SK-N-MC (cell line): ENCODE measurements around the gene DNMT3L.
"Not testable (repeated sequence)": the region's sequence is repeated elsewhere in the genome, so short reads cannot be mapped to it uniquely, and the experiment has no call there.

Experiments used
- DNase-seq: peaks from one replicate; pipeline ENCODE4 v3.0.0-alpha.2; 2011; ENCODE audit warnings: low read depth, low spot score
- H3K27ac ChIP-seq: fragments of 200-600 bp; sonication (generic); 2 replicates; pipeline ENCODE4 v1.5.1; 2016; ENCODE audit warnings: mixed run types
- H3K36me3 ChIP-seq: fragments of 200-600 bp; sonication (generic); 2 replicates; pipeline ENCODE4 v1.6.1; 2017; ENCODE audit warnings: antibody characterized with exemption, low read length, mixed read lengths; ENCODE audit not compliant: insufficient read depth
- H3K4me3 ChIP-seq: fragments of 200-600 bp; sonication (generic); 2 replicates; pipeline ENCODE4 v1.5.1; 2016
- H3K9ac ChIP-seq: fragments of 200-600 bp; sonication (generic); 2 replicates; pipeline ENCODE4 v1.8.0; 2017; ENCODE audit warnings: mixed run types, mixed read lengths; ENCODE audit not compliant: insufficient read length
- H3K9me3 ChIP-seq: fragments of 200-600 bp; sonication (generic); 2 replicates; pipeline ENCODE4 v1.6.1; 2017; ENCODE audit warnings: low read depth, mild to moderate bottlenecking, antibody characterized with exemption, low read length, moderate library complexity, mixed read lengths
- EZH2 ChIP-seq: fragments of 200-600 bp; sonication (generic); IDR thresholded peaks from one replicate; pipeline ENCODE4 v1.6.1; 2017; ENCODE audit warnings: antibody characterized with exemption
- FOXP2 ChIP-seq: optimal IDR thresholded peaks from 2 replicates; pipeline ENCODE3; 2011; ENCODE audit warnings: mild to moderate bottlenecking, moderate library complexity; ENCODE audit not compliant: insufficient read depth; ENCODE audit errors: extremely low read length, control extremely low read depth
- POLR2AphosphoS5 ChIP-seq: IDR thresholded peaks from 2 replicates; pipeline ENCODE4 v1.6.1; 2012; ENCODE audit warnings: mild to moderate bottlenecking, low read depth, low read length, borderline replicate concordance

Gene DNMT3L

DNA sequence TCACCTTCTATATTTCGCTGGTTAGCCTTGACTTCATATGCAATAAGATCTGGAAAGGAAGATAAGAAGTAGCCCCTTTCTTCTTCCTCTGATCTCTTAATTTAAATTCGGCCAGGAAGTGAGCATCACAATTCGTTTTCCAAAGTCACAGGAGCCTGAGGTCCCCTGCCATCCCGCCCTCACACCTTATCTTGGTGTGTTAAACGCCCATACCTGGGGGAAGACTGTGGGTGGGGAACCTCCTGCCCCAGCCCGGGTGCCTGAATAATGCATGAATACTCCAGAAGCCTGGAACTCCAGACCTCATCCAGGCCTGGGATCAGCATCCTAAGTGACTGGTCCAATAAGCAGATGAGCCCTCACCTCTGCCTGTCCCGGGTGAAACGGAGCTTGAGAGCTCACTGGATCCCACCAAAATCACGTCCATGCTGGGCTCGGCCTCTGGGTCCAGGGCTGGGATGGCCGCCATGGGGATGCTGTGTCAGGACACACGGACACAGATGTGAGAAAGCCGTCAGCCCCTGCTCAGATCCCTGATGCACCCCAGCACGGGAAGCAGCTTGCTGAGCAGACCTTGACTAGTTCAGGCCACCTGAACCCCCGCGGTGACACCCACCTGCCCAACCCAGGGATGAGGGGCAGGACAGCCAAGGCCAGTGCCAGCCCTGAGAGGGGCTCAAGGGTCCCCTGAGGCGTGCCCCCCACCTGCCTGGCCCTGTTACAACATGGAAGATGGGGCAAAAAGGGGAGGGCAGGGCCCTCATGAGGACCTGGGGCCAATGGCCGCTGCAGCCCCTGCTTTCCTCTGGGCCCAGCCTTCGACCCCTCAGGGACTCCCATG lies 686 bp downstream of the DNMT3L start:
- no peak for DNase-seq
- no peak overlapping the region for H3K4me3 ChIP-seq
- no peaks in the 10 kb centered on the region for H3K9me3 ChIP-seq
- no peak overlapping the region for H3K27ac ChIP-seq
- H3K36me3 ChIP-seq: no peaks in the 10 kb centered on the region
- no peak for TF ChIP-seq EZH2
- no peak overlapping the region for H3K9ac ChIP-seq

DNA sequence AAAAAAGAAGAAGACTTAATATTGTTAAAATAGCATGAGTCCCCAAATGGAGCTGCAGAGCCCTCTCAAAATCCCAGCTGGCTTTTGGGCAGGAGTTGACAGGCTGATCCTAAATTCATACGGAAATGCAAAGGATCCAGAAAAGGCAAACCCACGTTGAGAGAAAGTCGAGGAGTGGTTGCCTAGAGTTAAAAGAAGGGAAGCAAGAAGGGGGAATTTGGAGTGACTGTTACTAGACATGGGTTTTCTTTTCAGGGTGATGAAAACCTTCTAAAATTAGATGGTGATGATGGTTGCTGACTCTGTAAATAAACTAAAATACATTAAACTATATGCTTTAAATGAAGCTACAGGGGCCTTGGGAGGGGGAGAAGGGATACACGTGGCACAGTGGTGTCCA lies 1.6 kb downstream of the DNMT3L start:
- H3K9ac ChIP-seq: no peak overlapping the region
- no peak overlapping the region for H3K4me3 ChIP-seq
- H3K27ac ChIP-seq: no peak overlapping the region
- DNase-seq: no peak
- H3K9me3 ChIP-seq: no peaks in the 10 kb centered on the region
- H3K36me3 ChIP-seq: no peaks in the 10 kb centered on the region
- TF ChIP-seq EZH2 (no peak), FOXP2 (no peak)

DNA sequence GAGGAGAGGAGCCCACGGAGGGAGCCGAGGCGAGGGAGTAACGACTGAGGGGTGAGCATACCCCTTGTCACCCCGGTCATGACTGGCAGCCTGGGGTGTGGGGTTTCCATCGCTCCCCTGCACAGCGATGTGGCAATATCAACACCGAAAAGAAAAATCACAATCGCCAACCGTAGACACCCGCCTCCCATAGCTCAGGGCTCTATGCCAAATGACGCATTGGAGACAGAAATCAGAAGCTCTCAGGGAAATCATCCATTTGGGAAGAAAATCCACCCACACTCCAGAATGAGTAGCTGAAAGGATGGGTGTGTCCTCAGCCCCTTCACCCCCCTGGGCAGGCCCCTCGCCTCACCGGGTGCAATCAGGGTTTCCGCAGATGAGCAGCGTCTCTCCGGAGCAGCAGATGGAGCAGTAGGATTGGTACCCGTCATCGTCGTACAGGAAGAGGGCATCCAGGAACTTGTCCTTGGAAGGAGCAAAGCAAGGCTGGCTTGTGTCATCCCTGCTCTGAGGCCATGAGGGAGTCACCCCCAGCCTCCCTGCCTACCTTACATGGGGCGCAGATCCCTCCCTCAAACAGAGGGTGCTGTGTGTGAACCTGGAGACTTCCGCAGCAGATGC lies 2.5 kb downstream of the DNMT3L start:
- no peak overlapping the region for H3K9ac ChIP-seq
- H3K36me3 ChIP-seq: no peaks in the 10 kb centered on the region
- H3K9me3 ChIP-seq: no peaks in the 10 kb centered on the region
- no peak overlapping the region for H3K4me3 ChIP-seq
- TF ChIP-seq EZH2 (no peak), FOXP2 (no peak), POLR2AphosphoS5 (no peak)
- no peak overlapping the region for H3K27ac ChIP-seq
- DNase-seq: no peak

DNA sequence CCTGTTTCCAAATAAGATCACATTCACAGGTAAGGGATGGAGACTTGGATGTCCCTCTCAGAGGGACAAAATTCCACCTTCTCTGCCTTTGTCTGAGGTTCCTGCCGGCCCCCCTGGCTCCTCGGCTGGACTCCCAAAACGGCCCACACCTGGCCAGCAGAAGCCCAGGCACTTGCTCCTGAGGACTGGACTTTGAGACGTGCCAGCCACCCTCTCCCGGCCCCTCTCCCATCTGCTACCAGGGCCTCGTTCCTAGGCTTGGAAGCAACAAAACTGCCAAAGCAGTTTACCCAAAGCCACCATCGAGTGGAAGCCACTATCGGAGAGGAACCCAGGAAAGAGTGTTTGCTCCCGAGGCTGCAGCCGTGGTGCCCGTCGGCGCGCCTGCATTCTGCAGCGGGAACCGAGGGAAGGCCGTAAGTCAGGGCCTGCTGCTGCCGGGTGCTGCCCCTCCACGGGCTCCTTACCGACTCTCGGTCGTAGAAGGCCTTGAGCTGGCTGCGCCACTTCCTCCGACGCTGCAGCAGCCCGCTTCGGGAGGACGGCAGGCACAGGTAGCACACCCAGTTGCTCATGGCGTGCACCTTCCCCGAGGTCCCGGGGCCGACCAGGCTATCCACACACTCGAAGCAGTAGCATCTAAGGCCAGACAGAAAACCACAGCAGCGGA lies 3.5 kb downstream of the DNMT3L start:
- H3K9me3 ChIP-seq: no peaks in the 10 kb centered on the region
- no peak overlapping the region for H3K27ac ChIP-seq
- TF ChIP-seq FOXP2 (no peak), EZH2 (no peak), POLR2AphosphoS5 (no peak)
- no peak overlapping the region for H3K4me3 ChIP-seq
- H3K9ac ChIP-seq: no peak overlapping the region
- DNase-seq: no peak
- H3K36me3 ChIP-seq: no peaks in the 10 kb centered on the region

DNA sequence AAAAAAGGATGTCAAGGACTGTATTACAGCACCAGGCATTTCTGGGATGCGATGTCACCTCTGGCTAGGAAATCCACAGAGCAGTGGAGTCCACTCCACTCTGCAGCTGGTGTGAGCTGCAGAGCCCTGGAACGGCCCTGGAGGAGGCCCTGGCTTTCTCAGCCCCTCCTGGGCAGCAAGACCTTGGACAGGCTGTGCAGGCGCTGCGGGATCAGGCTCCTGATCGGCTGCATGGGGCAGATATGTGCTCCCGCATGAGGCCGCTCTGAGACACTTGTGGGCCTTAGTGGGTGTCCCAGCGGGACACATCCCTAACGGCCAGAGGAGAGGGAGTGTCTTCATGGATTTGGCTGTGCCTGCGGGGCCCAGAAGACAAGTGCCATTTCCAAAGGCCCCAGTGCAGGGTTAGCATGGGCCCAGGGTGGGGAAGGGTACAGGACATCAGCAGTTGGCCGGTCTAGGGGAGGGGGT lies 6.2 kb downstream of the DNMT3L start:
- no peak overlapping the region for H3K4me3 ChIP-seq
- no peaks in the 10 kb centered on the region for H3K9me3 ChIP-seq
- TF ChIP-seq FOXP2: no peak
- TF ChIP-seq POLR2AphosphoS5: no peak
- no peaks in the 10 kb centered on the region for H3K36me3 ChIP-seq
- no peak overlapping the region for H3K9ac ChIP-seq
- no peak for DNase-seq
- no peak overlapping the region for H3K27ac ChIP-seq

DNA sequence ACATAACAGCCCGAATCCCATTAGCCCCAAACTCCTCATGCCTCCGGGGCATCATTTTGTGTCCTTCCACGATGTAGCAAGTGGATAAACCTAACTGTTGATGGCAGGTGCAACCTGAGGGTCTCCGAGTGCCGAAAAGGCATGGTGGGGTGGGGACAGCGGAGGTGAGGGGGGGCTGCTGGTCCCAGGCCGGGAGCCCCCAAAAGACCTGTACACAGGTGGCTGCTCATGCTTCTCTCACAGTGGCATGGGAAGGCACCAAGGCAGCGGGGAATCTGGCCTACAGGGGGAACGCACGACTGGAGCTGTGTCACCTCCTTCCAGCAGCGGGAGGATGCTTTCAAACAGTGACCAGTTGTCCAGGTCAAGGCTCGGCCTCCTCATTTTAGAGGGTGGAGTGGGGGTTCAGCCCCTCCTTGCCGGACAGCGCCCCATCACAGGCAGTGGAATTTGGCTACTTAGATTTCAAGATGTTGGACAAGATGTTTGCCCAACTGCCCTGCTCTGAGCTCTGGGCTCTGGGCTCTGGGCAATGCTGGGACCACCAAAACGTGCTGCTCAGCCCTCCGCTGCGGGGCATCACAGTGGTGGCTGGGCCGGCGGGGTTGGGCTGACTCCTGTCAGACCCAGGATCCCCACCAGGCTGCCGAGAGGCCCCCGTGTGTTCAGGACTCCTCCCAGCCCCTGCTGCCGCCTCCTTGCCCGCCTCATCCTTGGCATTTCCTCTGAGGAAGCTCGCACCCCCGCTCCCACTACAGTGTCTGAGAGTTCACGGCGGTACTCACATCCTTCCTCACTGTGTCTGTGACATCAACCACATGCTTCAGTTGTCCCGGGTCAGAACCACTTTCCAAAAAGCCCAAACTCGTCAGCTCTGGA lies 7.6 kb downstream of the DNMT3L start:
- Histone ChIP-seq H3K9me3 (no peaks in the 10 kb centered on the region), H3K36me3 (no peaks in the 10 kb centered on the region), H3K27ac (no peak overlapping the region), H3K4me3 (no peak overlapping the region), H3K9ac (no peak overlapping the region)
- no peak for DNase-seq
- TF ChIP-seq FOXP2 (no peak), EZH2 (no peak), POLR2AphosphoS5 (no peak)

DNA sequence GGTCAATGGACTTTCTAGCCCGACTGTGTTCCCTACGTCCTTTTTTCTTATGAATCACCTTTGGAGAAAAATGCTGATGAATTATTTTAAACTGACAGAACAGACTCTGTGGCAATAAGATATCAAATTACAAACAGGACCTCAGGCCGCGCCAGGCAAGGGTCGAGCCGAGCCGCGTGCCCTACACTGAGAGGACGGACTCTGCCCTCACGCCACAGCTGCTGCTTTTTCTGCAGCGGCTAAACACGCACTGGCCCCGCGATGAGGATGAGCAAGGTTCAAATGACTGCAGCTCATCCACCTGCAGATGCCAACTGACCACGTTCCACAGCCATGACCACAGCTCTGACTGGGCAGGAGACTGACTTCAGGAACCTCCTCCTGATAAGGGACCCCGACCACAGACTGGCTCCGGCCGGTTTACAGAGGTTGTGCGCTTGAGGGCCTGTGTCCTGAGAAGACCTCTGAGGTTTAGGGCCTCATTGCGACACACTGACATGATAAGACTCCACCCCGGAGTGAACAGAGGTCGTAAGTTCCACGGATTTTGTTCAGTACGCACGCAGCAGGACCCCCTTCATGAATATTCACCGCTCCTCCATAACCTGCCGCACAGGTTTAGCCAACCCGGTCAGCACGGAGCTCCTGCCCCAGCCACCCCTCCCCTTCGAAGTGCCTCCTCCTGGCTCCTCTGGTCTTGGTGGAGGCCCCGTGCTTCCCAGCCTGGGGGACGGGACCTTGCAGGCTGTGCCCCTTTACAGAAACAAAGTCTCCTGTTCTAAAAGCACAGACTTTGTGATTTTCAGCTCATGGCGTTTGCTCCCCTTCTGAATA lies 12.3 kb downstream of the DNMT3L start:
- not testable (repeated sequence) for H3K27ac ChIP-seq, H3K4me3 ChIP-seq, DNase-seq, H3K9ac ChIP-seq, H3K9me3 ChIP-seq, H3K36me3 ChIP-seq

DNA sequence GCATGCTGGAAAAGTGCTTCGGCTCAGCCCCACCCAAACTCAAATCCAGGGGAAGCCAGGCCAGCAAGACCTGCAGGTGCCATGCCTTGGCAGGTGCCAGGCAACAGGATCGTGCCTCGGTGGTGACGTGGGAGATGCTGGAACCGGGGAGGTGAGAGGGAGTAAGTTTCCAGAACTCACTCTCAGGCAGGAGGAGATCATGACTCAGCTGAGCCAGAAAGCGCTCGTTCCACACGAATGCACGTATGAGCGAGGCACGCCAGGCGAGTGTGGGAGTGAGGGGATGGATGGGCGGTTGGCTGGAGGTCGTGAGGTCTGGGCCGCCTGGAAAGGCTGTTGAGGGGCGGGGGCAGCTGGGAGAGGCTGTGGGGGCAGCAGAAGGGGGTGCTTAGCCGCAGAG lies 13.8 kb downstream of the DNMT3L start:
- not testable (repeated sequence) for H3K9me3 ChIP-seq, H3K27ac ChIP-seq, H3K9ac ChIP-seq, H3K4me3 ChIP-seq, H3K36me3 ChIP-seq, DNase-seq

DNA sequence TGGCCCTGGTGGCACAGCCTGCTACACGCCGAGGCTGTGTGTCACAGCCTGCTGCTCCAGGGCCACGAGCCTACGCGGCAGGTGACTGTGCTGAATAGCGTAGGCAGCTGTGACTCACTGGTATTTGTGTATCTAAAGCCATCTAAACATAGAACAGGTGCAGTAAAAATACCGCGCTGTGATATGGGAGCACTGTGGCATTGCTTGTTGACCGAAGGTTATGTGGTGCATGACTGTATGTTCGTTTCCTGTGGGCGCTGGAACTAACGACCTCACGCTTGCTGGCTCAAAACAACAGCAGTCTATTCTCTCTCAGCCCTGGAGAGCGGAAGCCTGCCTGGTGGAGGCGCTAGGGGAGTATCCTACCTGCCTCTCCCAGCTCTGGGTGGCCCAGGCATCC lies 17.7 kb downstream of the DNMT3L start:
- not testable (repeated sequence) for DNase-seq

DNA sequence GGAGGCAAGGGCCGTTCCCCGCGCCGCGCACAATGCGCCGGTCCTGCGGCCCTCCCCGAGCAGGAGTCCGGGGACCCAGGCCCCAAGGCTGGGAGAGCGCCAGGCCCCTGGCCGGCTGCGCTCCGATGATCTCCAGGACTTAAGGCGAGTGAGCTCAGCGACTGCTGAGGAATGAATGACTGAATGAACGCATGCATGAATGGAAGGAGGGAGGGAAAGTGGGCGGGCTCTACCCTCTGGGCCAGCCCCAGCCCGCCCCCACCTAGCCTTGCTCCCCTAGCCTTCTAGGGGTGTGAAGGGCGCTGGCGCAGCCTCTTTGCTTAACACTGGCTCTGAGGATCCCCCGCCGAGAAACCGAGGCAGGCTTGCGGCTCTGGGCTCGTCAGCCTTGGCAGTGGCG lies 20.4 kb downstream of the DNMT3L start:
- H3K9ac ChIP-seq, DNase-seq, H3K36me3 ChIP-seq, H3K27ac ChIP-seq, H3K9me3 ChIP-seq, H3K4me3 ChIP-seq: not testable (repeated sequence)

More for the DNA sequence above, 17.7 kb downstream of the DNMT3L start:
- H3K36me3 ChIP-seq, H3K9ac ChIP-seq, H3K9me3 ChIP-seq, H3K27ac ChIP-seq, H3K4me3 ChIP-seq: not testable (repeated sequence)

DNA sequence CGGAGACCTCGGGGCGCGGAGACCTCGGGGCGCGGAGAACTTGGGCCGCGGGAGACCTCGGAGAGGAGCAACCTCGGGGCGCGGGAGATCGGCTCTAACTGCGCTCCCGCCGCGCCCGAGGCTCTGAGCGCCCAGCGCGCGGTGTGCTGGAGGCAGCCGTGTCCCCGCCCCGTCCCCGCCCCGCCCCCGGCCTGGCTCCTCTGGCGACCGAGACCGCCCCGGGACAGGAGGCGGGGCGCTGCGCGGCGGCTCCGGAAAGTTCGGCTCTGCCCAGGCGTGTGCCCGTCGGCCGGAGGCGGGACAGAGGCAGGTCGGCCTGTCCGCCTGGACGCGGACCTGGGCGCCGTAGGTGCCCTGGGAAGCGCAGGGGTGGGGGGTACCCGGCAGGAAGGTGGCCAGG lies 20.9 kb downstream of the DNMT3L start, which contains the start of gene ICOSLG:
ICOSLG (minus strand) TSS at position 102 of the 400 bp plus-strand sequence. CDS start 126 bp downstream, outside the sequence.
- not testable (repeated sequence) for H3K27ac ChIP-seq

DNA sequence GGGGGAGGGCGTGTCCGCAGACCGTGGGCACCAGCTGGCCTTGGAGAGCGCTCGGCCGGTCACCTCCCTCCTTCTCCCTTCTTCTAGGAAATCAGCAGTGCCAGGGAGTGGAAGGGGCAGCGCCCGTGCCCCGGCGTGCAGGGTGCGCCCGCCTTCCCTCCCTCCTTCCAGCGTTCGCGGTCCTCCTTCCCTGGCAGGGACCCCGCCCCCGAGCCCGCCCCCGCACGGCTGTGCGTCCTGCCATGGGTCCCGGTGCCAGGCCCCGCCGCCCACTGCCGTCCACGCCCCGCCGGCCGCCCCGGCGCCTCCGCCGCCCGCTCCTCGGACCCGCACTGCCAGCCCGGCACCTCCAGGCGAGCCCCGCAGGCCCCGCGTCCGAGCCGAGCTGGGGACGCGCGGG lies 21.3 kb downstream of the DNMT3L start:
- DNase-seq, H3K9ac ChIP-seq, H3K4me3 ChIP-seq, H3K36me3 ChIP-seq, H3K9me3 ChIP-seq, H3K27ac ChIP-seq: not testable (repeated sequence)

More for the DNA sequence above, 20.9 kb downstream of the DNMT3L start, which contains the start of gene ICOSLG:
- not testable (repeated sequence) for H3K36me3 ChIP-seq, H3K9me3 ChIP-seq, H3K9ac ChIP-seq, H3K4me3 ChIP-seq, DNase-seq
